WI38 (cell line): Measurements from ENCODE around the gene PI4KA.
"Not testable (repeated sequence)": the region's sequence is repeated elsewhere in the genome, so short reads cannot be mapped to it uniquely, and the experiment has no call there.

Experiments
- H3K4me3 ChIP-seq: 2 replicates; pipeline ENCODE4 v1.5.1; 2011; ENCODE audit warnings: low read depth, mild to moderate bottlenecking, control low read depth, low read length
- CTCF ChIP-seq: IDR thresholded peaks from 2 replicates; pipeline ENCODE4 v1.5.1; 2012; ENCODE audit warnings: low read depth, mild to moderate bottlenecking, control low read depth, low read length

The PI4KA gene

GRCh38 chr22:20677684-20678242 is 180.8 kb downstream of the PI4KA start:
- no peak for TF ChIP-seq CTCF
- no peak overlapping the region for H3K4me3 ChIP-seq

GRCh38 chr22:20675613-20676012 is 183.0 kb downstream of the PI4KA start:
- H3K4me3 ChIP-seq = not testable (repeated sequence)

- no peak overlapping the region for H3K4me3 ChIP-seq
- TF ChIP-seq CTCF = no peak
Measured at GRCh38 chr22:20674998-20675397, 183.6 kb downstream of the PI4KA start.

DNA sequence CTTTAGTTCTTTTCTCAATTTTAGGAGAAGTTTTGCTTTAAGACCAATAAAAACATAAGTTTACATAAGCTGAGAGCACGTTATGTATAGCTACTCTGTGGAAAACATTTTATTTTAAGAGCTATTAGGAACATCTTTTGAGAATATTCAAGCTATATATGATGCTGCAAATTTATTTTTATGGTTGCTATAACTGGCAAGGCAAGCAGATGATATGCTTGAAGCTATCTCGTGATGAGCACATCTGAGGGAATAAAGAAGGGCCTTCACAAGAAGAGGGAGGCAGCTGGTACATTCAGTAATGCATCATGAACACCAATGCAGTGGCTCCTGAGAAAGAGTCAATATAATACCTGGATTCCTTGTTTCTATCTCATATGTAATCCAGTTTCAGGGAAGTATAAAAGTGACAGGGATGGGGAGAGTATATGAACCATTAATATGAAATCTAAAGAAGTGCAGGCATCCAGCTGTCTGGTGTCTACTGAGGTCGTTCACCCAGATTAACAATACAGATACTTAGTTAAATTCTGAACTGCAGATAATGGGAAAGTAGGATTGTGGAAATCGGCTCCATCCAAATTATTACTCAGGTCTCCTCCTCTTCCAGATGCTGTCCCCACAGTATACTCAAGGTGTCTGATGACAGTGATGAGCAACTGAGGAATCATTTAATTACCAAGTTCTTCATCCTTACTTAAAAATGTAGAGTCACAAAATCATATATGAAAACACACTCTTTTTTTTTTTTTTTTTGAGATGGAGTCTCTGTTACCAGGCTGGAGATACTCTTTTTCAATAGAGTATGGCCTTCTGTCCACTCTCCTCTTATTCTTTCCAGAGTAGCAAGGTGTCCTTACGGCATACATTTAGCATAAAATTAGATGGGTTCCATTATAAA is 185.1 kb downstream of the PI4KA start:
- H3K4me3 ChIP-seq = no peak overlapping the region
- no peak for TF ChIP-seq CTCF

DNA sequence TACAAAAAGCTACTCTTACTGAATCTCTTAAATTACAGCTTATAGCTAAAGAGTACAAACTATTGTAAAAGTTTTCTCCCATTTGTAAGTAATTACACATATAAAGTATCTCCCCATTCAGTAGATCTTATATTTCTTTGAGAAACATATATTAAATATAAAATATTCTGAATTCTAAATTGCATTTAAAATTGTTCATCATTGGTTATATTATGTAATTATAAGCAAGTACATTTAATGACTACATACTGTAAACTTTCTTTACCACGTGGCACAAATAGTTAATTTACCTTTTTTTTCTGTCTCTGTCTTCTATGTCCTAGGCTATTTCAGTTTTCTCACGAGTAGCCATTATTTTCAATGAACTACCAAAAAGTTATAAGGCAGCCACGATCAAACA is 185.9 kb downstream of the PI4KA start:
- no peak overlapping the region for H3K4me3 ChIP-seq
- no peak for TF ChIP-seq CTCF

DNA sequence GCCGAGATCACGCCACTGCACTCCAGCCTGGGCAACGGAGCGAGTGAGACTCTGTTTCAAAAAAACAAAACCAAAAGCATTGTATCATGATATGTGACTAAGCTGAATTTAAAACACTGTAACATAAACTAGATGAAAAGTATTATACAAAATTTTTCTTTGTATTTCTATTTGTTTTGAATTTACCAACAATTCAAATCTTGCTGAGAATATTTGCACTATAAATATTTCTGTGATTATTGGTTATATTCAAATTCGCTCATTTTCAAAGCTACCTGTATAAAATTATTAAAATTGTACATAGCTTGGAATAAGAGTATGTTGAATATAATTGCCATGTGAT is 186.6 kb downstream of the PI4KA start:
- no peak overlapping the region for H3K4me3 ChIP-seq
- TF ChIP-seq CTCF = no peak

GRCh38 chr22:20671409-20672081 is 187.1 kb downstream of the PI4KA start:
- TF ChIP-seq CTCF = no peak

DNA sequence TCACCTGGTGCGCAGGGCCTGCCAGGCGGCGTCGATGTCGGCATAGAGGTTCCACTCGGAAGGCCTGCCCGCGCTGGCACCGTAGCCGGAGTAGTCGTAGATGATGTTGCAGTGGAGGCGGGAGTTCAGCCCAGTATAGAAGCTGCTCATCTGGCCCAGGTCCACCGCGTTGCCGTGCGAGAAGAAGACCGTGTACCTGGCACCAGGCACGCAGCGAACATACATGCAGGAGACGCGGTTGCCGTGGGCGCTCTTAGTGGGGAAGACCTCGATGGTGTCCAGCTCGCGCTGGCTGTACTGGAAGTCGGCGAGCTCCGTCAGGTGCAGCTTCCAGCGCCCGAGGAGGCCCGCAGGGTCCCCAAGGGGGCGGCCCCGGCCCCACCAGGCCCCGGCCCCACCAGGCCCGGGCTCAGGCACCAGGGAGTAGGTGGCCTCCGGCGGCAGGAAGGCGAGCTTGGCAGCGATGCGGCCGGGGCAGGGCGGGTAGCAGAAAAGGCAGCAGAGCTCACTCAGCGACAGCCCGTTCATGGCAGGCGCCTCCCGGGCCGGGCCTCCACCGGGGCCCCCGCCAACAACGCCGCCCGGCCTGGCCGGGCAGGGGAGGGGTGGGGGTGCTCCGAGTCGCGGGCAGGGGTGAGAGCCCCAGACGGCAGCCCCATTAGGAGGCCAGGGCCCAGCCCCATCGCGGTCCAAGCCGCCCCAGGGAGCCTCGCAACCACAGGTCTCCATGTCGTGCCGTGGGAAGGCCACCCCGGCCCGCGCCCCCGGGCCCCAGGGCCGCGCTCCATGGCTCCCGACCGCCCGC is 188.0 kb downstream of the PI4KA start:
- H3K4me3 ChIP-seq = not testable (repeated sequence)

More at GRCh38 chr22:20671409-20672081, 187.1 kb downstream of the PI4KA start:
- H3K4me3 ChIP-seq = no peak overlapping the region

- not testable (repeated sequence) for H3K4me3 ChIP-seq
Measured at GRCh38 chr22:20669884-20670283, 188.7 kb downstream of the PI4KA start.

GRCh38 chr22:20669471-20669870 is 189.1 kb downstream of the PI4KA start:
- H3K4me3 ChIP-seq = not testable (repeated sequence)

GRCh38 chr22:20668769-20669168 is 189.8 kb downstream of the PI4KA start:
- H3K4me3 ChIP-seq = not testable (repeated sequence)
